HL-60 (cell line): ENCODE results near the gene SLC27A2.
"Not testable (repeated sequence)": the region's sequence is repeated elsewhere in the genome, so short reads cannot be mapped to it uniquely, and the experiment has no call there.

Source experiments
- DNase-seq, 2 experiments: peaks; one replicate each; pipeline ENCODE4 v3.0.0-alpha.2; 2010 to 2020; ENCODE audit warnings: low read depth in 1 of 2, low spot score in 1 of 2
- H3K27ac ChIP-seq: fragments of 250-450 bp; sonication (Bioruptor Pico); replicated peaks from 2 replicates; pipeline ENCODE4 v1.5.1; 2020; ENCODE audit warnings: mild to moderate bottlenecking, moderate library complexity
- H3K27me3 ChIP-seq: fragments of 250-450 bp; sonication (Bioruptor Pico); 2 replicates; pipeline ENCODE4 v1.5.1; 2021; ENCODE audit warnings: mild to moderate bottlenecking, moderate library complexity; ENCODE audit not compliant: insufficient read depth, poor library complexity, severe bottlenecking
- H3K4me3 ChIP-seq: replicated peaks from 2 replicates; pipeline ENCODE4 v1.5.1; 2011; ENCODE audit warnings: mild to moderate bottlenecking, control low read depth, low read length; ENCODE audit not compliant: insufficient read depth
- GABPA ChIP-seq: IDR thresholded peaks from 2 replicates; pipeline ENCODE4 v1.6.1; 2012; ENCODE audit warnings: low read depth
- POLR2AphosphoS5 ChIP-seq: IDR thresholded peaks from 2 replicates; pipeline ENCODE4 v1.6.1; 2012; ENCODE audit warnings: low read depth
- SPI1 ChIP-seq: IDR thresholded peaks from 2 replicates; pipeline ENCODE4 v1.6.1; 2012; ENCODE audit warnings: low read depth, mild to moderate bottlenecking, borderline replicate concordance
- TF ChIP-seq, protein P1 (sequence below): IDR thresholded peaks from one replicate; pipeline ENCODE4 v1.5.1; 2011; ENCODE audit warnings: low read length, control low read depth, inconsistent platforms; ENCODE audit not compliant: insufficient read depth
- TF ChIP-seq, protein P2 (sequence below): IDR thresholded peaks from 2 replicates; pipeline ENCODE4 v1.6.1; 2012; ENCODE audit warnings: low read depth; ENCODE audit not compliant: insufficient replicate concordance

SLC27A2 gene

DNA sequence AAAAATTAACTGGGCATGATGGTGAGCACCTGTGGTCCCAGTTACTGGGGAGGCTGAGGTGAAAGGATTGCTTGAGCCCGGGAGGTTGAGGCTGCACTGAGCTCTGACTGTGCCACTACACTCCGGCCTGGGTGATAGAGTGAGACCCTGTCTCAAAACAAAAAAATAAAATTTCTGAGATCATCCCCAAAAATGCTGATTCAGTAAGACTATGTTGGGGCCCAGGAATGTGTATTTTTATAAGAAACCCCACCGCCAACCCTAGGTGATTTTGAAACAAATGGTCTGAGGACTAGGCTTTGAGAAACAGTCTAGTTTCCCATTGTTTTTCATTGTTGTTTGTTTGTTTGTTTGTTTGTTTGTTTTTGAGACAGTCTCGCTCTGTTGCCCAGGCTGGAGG is 4.1 kb downstream of the SLC27A2 start:
- DNase-seq: no peak
- Histone ChIP-seq H3K4me3 (no peak overlapping the region), H3K27me3 (no peaks in the 10 kb centered on the region), H3K27ac (no peak overlapping the region)
- no peak for TF ChIP-seq POLR2AphosphoS5
- TF ChIP-seq, protein P1, sequence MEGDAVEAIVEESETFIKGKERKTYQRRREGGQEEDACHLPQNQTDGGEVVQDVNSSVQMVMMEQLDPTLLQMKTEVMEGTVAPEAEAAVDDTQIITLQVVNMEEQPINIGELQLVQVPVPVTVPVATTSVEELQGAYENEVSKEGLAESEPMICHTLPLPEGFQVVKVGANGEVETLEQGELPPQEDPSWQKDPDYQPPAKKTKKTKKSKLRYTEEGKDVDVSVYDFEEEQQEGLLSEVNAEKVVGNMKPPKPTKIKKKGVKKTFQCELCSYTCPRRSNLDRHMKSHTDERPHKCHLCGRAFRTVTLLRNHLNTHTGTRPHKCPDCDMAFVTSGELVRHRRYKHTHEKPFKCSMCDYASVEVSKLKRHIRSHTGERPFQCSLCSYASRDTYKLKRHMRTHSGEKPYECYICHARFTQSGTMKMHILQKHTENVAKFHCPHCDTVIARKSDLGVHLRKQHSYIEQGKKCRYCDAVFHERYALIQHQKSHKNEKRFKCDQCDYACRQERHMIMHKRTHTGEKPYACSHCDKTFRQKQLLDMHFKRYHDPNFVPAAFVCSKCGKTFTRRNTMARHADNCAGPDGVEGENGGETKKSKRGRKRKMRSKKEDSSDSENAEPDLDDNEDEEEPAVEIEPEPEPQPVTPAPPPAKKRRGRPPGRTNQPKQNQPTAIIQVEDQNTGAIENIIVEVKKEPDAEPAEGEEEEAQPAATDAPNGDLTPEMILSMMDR: no peak
- no peak for TF ChIP-seq GABPA
- TF ChIP-seq SPI1: no peak

DNA sequence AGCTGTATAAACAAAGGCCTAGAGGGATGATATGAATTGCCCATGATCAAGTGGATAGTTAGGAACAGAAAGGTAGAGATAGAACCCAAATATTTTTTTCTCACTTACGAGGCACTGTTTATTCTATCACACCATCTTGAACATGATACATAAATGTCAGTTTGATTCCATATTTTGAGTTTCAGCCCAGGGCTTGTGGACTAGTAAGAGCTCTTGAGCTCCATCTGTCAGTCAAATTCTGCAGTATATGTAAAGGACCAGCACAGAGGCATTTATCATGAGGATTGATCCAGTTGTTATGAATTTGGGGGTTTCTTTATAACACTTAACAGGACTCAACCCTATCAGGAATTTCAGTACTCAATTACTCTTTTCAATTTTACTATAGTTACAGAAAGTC is 4.8 kb downstream of the SLC27A2 start:
- no peak overlapping the region for H3K27ac ChIP-seq
- H3K4me3 ChIP-seq: no peak overlapping the region
- TF ChIP-seq POLR2AphosphoS5 (no peak), SPI1 (no peak), GABPA (no peak)
- TF ChIP-seq, protein P2, sequence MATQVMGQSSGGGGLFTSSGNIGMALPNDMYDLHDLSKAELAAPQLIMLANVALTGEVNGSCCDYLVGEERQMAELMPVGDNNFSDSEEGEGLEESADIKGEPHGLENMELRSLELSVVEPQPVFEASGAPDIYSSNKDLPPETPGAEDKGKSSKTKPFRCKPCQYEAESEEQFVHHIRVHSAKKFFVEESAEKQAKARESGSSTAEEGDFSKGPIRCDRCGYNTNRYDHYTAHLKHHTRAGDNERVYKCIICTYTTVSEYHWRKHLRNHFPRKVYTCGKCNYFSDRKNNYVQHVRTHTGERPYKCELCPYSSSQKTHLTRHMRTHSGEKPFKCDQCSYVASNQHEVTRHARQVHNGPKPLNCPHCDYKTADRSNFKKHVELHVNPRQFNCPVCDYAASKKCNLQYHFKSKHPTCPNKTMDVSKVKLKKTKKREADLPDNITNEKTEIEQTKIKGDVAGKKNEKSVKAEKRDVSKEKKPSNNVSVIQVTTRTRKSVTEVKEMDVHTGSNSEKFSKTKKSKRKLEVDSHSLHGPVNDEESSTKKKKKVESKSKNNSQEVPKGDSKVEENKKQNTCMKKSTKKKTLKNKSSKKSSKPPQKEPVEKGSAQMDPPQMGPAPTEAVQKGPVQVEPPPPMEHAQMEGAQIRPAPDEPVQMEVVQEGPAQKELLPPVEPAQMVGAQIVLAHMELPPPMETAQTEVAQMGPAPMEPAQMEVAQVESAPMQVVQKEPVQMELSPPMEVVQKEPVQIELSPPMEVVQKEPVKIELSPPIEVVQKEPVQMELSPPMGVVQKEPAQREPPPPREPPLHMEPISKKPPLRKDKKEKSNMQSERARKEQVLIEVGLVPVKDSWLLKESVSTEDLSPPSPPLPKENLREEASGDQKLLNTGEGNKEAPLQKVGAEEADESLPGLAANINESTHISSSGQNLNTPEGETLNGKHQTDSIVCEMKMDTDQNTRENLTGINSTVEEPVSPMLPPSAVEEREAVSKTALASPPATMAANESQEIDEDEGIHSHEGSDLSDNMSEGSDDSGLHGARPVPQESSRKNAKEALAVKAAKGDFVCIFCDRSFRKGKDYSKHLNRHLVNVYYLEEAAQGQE: no peak
- TF ChIP-seq, protein P1: no peak

DNA sequence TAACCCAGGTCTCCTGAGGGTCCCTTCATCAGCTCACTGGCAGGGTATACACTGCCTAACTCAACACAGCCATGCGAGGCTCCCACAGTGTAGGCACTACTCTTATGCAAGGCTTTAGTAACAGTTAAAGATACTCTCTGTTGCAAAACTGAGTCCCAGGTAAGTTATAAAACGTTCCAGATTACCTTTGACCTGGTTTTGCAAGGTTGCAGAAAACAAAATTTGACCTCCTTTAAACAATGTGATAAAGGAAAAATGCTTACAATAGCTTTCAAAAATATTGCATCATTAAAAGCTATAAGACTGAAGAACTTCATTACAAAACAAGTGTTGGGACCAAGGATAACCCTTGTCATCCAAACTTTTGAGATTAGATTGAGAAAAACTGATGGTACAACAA is 5.5 kb downstream of the SLC27A2 start:
- H3K27me3 ChIP-seq: no peaks in the 10 kb centered on the region
- no peak overlapping the region for H3K4me3 ChIP-seq
- DNase-seq: no peak
- no peak overlapping the region for H3K27ac ChIP-seq
- TF ChIP-seq POLR2AphosphoS5: no peak
- no peak for TF ChIP-seq GABPA
- no peak for TF ChIP-seq SPI1
- TF ChIP-seq, protein P2: no peak

More for the DNA sequence above, 4.8 kb downstream of the SLC27A2 start:
- DNase-seq: no peak
- no peaks in the 10 kb centered on the region for H3K27me3 ChIP-seq

DNA sequence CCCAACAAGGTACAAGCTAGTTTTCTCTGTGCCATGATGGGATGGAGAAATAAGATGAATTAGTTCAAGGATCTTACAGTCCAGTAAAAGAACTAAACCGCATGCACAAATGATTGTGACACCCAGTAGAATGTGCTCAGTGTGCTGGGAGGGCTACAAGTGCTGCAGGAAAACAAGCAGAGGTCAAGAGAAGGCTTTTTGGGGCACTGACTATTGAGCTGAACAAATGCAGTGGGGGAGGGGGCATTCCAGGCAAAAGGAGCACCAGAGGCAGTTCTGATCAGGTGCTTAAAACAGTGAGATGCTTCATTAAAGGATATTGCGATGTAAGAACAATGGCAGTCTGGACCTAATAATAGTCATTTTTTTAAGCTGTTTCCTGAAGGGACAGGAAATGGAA is 6.0 kb downstream of the SLC27A2 start:
- no peak for DNase-seq
- Histone ChIP-seq H3K27me3 (no peaks in the 10 kb centered on the region), H3K27ac (no peak overlapping the region), H3K4me3 (no peak overlapping the region)
- TF ChIP-seq GABPA (no peak), SPI1 (no peak), POLR2AphosphoS5 (no peak)
- TF ChIP-seq, protein P1: no peak
- TF ChIP-seq, protein P2: no peak

DNA sequence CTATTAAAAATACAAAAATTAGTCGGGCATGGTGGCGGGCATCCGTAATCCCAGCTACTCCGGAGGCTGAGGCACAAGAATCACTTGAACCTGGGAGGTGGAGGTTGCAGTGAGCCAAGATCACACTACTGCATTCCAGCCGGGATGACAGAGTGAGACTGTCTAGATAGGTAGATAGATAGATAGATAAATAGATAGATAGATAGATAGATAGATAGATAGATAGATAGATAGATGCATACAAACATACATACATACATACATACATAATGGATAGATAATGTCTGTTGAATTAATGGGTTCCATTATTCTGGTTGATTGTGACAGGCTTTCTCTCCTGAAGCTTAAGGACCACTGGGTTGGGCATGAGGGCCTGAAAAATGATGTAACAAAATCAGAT is 6.8 kb downstream of the SLC27A2 start:
- H3K27ac ChIP-seq, H3K4me3 ChIP-seq, DNase-seq, H3K27me3 ChIP-seq: not testable (repeated sequence)
